Peyer's patch (tissue), 4 donors: ENCODE data around the gene ZNF133. TPM values are rescaled to one million over a fixed set of nuclear protein-coding genes. Genes with fewer than 3 reads are reported as not detected.

Experiments
- DNase-seq, 3 donors: peaks; one replicate each; pipeline ENCODE4 v3.0.0-alpha.2; 2017 to 2019
- H3K27ac ChIP-seq, 4 donors: fragments of 200-600 bp; sonication (generic); one replicate each; pipeline ENCODE4 v1.5.1; 2016 to 2019
- H3K27me3 ChIP-seq, 2 donors: fragments of 200-600 bp; sonication (generic); one replicate each; pipeline ENCODE4 v1.5.1; 2019
- H3K36me3 ChIP-seq, 3 donors: fragments of 200-600 bp; sonication (generic); one replicate each; pipeline ENCODE4 v1.5.1; 2016 to 2019
- H3K4me1 ChIP-seq, 4 donors: fragments of 200-600 bp; sonication (generic); one replicate each; pipeline ENCODE4 v1.5.1; 2016 to 2019
- H3K4me3 ChIP-seq, 4 donors: fragments of 200-600 bp; sonication (generic); 1 replicate in 3 of 4; 2 replicates in 1 of 4; pipeline ENCODE4 v1.5.1; 2016 to 2019; ENCODE audit warnings: mild to moderate bottlenecking in 1 of 4
- H3K9me3 ChIP-seq, 4 donors: fragments of 200-600 bp; sonication (generic); one replicate each; pipeline ENCODE4 v1.5.1; 2016 to 2019; ENCODE audit warnings: mild to moderate bottlenecking in 1 of 4
- CTCF ChIP-seq, 6 experiments: fragments of 450-650 bp in 4 of 6; fragments of 200-600 bp in 2 of 6; sonication (generic) in 1 of 6; IDR thresholded peaks; one replicate each; pipeline ENCODE4 v1.5.1; 2017 to 2019; ENCODE audit warnings: antibody characterized with exemption in 6 of 6, mild to moderate bottlenecking in 3 of 6, moderate library complexity in 1 of 6
- POLR2A ChIP-seq, 2 donors: fragments of 450-650 bp; IDR thresholded peaks; one replicate each; pipeline ENCODE4 v1.5.1; 2017; ENCODE audit warnings: antibody characterized with exemption in 2 of 2, mild to moderate bottlenecking in 2 of 2, moderate library complexity in 2 of 2
- total RNA-seq, 4 donors: library from RNA; depleted of rRNA; stranded (reverse); fragments of >200 nt; gene quantifications; one replicate each; pipeline ENCODE4 v1.1.0, GENCODE V29; 2016

The ZNF133 gene
- total RNA-seq, 4 donors from 2014 or later, result 11.4 to 23.1 (median 15.6) TPM

GRCh38 chr20:18321316-18321715, 33.0 kb downstream of the ZNF133 start:
- Histone ChIP-seq H3K9me3 (no peaks in the 10 kb centered on the region), H3K4me1 (no peaks in the 10 kb centered on the region), H3K27ac (no peak overlapping the region), H3K4me3 (no peak overlapping the region), H3K27me3 (no peaks in the 10 kb centered on the region), H3K36me3 (peaks cover 0 to 9% (median 0%) of the 10 kb centered on the region in 3 donors)
- no peak for DNase-seq
- TF ChIP-seq POLR2A (IDR thresholded peaks at IDR 0.05), result no peak
- no peak for TF ChIP-seq CTCF (IDR thresholded peaks at IDR 0.05)

GRCh38 chr20:18321976-18322950, 33.9 kb downstream of the ZNF133 start:
- Histone ChIP-seq H3K36me3 (no peaks in the 10 kb centered on the region), H3K4me1 (no peaks in the 10 kb centered on the region), H3K27ac (no peak overlapping the region), H3K27me3 (no peaks in the 10 kb centered on the region), H3K4me3 (no peak overlapping the region), H3K9me3 (no peaks in the 10 kb centered on the region)
- DNase-seq, result no peak
- TF ChIP-seq CTCF (IDR thresholded peaks at IDR 0.05) (no peak), POLR2A (IDR thresholded peaks at IDR 0.05) (no peak)

GRCh38 chr20:18323705-18324104, 35.4 kb downstream of the ZNF133 start:
- no peaks in the 10 kb centered on the region for H3K36me3 ChIP-seq
- no peaks in the 10 kb centered on the region for H3K4me1 ChIP-seq
- no peak for DNase-seq
- no peaks in the 10 kb centered on the region for H3K9me3 ChIP-seq
- H3K27me3 ChIP-seq, result no peaks in the 10 kb centered on the region
- no peak overlapping the region for H3K4me3 ChIP-seq
- no peak overlapping the region for H3K27ac ChIP-seq
- TF ChIP-seq CTCF (IDR thresholded peaks at IDR 0.05) (no peak), POLR2A (IDR thresholded peaks at IDR 0.05) (no peak)

GRCh38 chr20:18324596-18325089, 36.3 kb downstream of the ZNF133 start:
- H3K27ac ChIP-seq, result no peak overlapping the region
- H3K4me1 ChIP-seq, result no peaks in the 10 kb centered on the region
- TF ChIP-seq CTCF (IDR thresholded peaks at IDR 0.05), result no peak
- TF ChIP-seq POLR2A (IDR thresholded peaks at IDR 0.05), result no peak
- DNase-seq, result no peak
- H3K27me3 ChIP-seq, result no peaks in the 10 kb centered on the region
- no peaks in the 10 kb centered on the region for H3K36me3 ChIP-seq
- H3K9me3 ChIP-seq, result no peaks in the 10 kb centered on the region
- no peak overlapping the region for H3K4me3 ChIP-seq

- H3K36me3 ChIP-seq, result no peaks in the 10 kb centered on the region
- H3K27ac ChIP-seq, result no peak overlapping the region
- H3K9me3 ChIP-seq, result peaks cover 0 to 5% (median 0%) of the 10 kb centered on the region in 4 donors
- TF ChIP-seq CTCF (IDR thresholded peaks at IDR 0.05) (no peak), POLR2A (IDR thresholded peaks at IDR 0.05) (no peak)
- H3K4me1 ChIP-seq, result no peaks in the 10 kb centered on the region
- H3K4me3 ChIP-seq, result no peak overlapping the region
- no peaks in the 10 kb centered on the region for H3K27me3 ChIP-seq
- DNase-seq, result no peak
Observed at GRCh38 chr20:18326990-18327389, 38.7 kb downstream of the ZNF133 start.
